Hindlimb muscle (tissue), 1 donor: Measurements from ENCODE around the gene STAMBP. TPM values are rescaled to one million over a fixed set of nuclear protein-coding genes. Genes with fewer than 3 reads are reported as not detected.
"Not testable (repeated sequence)": the region's sequence is repeated elsewhere in the genome, so short reads cannot be mapped to it uniquely, and the experiment has no call there.

Source experiments
- DNase-seq: peaks from one replicate; pipeline ENCODE4 v3.0.0-alpha.2; 2013
- polyA plus RNA-seq: library from polyadenylated mRNA; unstranded; fragments of 120-200 nt; gene quantifications from one replicate; pipeline ENCODE4 v1.2.1, GENCODE V29; 2013; ENCODE audit not compliant: insufficient read length

Gene STAMBP
- polyA plus RNA-seq, 1 donor, result 40.3 TPM

DNA sequence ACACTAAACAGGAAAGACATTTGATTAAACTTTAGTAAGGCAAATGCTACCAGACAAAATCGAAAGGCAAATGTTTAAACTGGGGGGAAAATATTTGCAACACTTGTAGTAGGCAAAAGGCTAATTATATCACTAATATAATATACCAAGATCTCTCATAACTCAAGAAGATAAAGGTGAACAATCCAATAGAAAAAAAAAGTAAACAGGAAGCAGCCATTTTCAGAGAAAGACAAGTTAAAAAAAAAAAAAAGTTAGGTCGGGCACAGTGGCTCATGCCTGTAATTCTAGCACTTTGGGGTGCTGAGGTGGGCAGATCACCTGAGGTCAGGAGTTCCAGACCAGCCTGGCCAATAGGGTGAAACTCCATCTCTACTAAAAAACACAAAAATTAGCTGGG, 59.6 kb downstream of the STAMBP start:
- DNase-seq, result no peak

DNA sequence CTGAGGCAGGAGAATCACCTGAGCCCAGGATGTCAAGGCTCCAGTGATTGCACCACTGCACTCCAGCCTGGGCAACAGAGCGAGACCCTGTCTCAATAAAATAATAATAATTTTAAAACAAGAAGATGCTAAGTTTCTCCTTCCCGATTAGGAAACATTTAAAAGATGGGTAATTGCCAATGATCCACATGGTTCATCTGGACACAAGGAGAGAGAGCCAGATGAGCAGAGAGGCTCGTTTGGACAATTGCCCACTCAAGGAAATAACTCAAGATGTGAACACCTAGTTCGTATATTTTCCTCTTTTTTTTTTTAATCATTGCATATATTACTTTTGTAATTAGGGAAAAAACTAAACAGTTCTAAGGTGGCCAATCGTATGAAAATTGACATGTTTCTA, 60.4 kb downstream of the STAMBP start:
- no peak for DNase-seq

DNA sequence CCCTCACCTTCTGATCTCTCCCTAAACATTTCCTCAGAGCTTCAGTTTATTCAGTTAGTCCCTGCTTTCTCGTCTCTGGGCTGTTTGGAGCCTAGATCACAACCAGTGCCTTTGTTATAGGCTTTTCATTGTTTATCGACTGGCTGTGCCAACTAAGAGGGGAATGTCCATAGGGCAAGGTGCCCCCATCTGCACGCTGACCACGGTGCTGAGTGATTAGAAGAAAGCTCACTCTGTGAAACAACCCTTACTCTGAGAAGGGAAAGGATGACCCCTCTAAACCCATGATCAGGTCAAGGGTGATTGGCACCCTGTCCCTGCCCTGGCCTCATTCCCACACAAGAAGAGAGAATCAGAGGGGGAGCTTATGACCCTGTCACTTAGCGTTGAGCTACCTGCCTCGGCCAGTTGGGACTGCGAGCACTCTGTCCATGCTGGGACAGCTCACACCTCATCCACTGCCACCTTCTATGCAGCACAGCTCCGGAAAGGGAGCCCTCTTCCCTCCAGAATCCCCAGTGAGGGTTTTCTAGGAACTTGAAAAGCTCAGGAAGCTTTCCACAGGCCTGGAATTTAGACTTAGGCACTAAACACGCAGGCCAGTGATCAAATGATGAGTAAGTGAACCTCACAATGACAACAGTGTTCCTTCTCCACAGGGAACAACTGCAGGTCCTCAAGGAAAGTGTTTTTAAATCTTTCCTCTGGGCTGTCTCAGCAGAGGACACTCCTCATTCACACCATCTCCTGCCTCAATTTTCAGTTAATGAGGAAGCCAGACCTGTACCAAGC, 61.7 kb downstream of the STAMBP start:
- DNase-seq, result no peak

DNA sequence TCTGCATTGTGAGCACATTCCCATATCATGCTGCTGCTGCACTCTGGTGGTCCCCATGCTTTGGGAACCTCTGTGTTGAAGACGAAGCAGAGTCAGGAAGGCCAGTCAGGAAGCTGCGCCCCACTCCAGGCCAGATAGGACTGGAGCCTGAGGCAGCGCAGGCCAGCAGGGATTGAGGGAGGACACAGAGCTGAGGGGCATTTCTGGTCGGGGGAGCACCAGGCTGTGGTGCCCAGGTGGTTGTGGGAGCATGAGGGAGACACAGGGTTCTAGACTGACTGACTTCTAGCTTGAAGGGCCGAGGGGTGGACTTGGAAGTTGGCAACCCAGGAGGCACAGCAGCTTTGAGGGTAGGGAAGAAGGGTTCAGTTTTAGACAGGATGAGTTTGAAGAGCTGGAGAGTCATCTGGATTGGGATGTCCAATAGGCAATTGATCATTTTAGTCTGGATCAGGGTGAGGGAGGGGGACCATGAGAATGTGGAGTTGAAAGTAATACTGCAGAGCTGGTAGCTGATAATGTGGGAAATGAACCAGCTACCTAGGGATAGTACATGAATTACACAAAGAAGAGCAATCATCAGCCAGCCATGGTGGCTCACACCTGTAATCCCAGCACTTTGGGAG, 62.6 kb downstream of the STAMBP start:
- DNase-seq, result no peak

DNA sequence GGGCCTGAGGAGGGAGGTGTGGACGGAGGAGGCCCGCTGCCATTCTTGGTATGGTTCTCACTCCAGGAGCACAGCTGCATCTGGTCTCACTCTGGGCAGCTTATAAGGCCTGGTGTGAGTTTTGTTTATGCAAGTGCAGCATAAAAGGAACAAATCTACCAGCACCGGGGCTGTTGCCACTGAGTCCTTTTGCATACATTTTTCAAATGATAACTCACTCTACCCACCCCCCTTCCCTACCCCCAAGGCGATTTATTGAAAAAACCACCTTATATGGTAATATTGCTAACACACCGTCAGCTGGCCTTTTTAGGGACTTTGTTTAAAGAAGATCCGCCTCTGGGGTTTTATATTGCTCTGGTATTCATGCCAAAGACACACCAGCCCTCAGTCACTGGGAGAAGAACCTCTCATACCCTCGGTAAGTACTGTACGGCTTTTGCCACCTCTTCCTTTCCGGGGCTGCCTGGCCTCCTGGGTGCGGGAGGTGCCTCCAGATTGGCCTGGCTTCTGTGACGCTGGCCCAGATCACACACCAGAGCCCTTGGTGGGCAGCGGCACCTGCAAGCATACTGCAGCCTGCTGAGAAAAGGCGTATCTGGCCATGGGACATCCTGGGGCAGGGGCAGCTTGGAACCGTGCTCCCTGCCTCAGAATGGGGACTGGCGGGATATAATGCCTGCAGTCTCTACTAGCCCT, 64.0 kb downstream of the STAMBP start, which contains the start of gene ACTG2:
TSS of gene ACTG2 (plus strand) at position 378 of the 699 bp plus-strand sequence. CDS start 8,304 bp downstream, outside the sequence.
- no peak for DNase-seq

DNA sequence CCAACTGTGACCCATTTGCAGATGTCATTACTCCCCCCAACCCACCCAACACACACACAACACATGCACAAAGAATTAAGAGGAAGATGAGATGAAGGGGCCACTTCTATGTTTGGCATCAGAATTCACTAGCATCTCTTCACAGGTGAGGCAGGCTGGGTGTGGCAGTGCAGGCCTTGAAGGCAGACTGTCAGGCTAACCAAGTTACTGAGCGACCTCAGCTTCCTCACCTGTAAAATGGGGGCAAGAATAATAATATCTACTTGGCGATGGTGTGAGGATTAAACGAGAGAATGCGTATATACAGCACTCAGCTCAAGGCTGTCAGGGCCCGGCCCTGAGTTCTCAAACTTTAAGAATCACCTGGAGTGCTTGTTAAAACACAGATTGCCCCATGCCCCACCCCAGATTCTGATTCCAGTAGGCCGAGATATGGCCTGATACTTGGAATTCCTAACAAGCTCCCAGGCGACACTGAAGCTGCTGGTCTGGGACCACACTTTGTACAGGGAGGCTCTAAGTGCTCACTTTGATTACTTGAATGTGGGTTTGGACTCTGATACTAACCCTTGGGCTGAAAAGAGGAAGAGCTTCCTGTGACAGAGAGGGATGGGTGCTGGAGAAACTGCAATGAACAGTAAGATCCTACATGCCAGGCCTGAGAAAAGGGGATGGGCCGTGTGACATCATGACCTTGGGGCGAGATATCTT, 65.2 kb downstream of the STAMBP start:
- no peak for DNase-seq

DNA sequence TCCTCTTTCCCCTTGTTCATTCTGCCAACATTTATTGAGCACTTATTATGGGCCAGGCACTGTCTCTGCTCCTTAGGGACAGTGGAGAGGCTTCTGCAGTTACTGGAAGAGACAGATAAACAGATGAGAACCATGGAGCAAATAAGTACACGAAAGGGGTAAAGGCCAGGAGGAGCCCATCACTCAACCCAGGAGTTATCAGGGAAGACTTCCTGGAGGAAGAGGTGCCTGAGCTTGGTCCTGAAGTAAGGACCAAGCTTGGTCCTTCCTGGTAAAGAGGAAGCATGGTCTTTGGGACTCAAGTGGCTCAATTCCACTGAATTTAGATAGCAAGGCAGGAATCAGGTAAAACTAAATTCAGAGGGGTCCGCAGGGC, 65.7 kb downstream of the STAMBP start:
- no peak for DNase-seq

DNA sequence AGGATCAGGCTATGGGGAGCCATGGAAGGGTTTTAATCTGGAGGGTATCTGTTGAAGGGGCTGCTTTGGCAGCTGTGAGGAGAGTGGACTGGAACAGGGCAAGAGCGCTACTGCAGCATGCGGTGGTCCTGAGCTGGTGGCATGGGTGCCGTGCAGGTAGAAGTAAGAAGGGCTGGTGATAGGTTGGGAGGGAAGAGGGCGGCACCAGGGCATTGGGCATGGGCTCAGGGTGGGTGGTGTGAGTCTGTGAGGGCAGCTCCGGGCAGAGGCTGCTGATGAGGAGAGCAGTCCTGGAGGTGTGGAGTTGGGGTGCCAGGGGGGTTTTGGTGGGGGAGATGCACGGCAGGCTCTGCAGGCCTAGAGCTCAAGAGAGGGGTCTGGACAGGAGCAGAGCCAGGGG, 66.1 kb downstream of the STAMBP start:
- DNase-seq, result no peak

DNA sequence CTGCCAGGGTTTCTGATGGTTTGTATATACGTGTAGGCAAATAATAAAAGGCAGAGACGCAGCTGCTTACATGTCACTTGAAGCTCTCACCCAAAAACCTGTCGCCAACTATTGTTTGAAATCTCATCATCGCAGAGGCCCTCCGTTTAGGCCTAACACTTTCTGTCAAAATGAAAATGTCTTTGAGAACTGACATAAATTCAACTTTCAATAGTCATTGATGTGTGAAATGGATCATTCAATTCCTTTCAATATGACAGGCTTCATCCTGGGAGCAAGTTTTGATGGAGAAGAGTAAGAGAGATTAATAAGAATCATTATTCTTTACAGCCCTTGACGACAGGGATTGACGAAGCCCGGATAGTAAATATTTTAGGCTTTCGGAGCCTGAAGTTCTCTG, 66.7 kb downstream of the STAMBP start:
- no peak for DNase-seq

DNA sequence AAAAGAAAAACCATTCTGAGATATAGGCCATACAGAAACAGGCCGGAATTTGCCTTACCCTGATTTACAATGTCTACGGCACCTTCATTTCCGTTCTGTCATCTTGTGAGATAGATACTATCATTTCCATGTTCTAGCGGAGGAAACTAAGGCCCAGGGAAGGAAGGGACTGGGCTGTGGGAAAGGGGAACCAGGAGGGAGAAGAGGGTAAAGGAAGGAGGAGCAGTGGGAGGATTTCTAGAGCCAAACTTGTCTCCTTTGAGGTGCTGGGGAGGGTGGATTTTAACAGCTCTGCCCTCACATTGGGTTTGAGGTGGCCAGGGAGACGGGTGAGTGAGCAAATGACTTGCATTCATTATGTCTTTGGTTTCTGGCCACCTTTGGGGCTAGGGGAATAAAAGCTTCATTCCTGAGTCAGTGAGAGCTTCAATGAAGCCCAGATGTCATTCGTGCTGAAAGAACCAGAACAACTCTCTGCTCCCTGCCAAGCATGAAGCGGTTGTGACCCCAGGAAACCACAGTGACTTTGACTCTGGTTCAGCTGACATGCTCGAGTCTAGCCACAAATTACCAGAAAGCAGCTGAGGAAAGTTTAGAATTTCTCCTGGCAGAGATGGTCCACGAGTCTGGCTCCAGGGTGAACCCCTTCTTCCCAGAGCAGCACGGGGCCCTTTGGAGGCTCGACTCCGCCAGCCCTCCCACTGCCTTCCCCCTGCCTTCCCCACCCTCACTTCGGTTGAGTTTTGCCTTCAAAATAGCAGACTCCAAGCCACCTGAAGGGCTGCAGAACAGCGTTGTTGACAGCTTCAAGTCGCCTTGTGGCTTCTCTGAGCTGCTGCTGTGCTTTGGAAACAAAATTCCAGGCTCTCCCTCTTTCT, 67.8 kb downstream of the STAMBP start:
- no peak for DNase-seq

DNA sequence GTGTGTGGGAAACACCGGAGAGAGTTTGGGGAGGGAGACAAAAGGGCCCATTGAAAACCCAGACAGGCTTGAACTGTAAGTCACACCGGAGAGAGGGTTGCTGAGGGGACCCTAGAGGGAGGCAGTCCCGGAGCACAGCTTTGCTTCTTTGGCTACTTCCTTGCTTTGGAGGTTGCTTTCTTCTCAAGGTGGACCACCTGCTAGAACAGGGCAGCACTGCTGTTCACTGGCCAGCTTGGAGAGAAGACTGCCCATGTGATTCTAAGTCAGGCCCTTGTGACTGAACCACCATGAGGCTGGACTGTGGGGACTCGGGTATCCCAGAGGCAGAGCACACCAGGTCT, 68.5 kb downstream of the STAMBP start:
- no peak for DNase-seq

DNA sequence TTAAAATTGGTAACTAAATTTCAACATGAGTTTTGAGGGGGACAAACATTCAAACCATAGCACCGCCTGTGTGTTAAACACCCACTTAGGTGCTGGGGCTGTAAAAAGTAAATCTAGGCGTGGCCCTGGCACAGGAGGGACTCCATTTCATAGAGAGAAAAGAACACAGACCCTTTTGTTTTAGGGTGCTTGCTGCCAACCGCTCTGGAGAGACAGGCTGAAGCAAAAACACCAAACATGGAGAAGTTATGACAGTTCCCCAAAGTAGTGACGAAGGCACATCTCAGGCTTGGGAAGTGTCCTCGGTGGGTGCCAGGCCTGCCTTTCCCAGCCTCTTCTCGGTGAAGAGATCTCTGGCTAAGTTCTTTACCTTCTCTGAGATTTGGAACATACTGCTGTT, 69.2 kb downstream of the STAMBP start:
- DNase-seq, result no peak

DNA sequence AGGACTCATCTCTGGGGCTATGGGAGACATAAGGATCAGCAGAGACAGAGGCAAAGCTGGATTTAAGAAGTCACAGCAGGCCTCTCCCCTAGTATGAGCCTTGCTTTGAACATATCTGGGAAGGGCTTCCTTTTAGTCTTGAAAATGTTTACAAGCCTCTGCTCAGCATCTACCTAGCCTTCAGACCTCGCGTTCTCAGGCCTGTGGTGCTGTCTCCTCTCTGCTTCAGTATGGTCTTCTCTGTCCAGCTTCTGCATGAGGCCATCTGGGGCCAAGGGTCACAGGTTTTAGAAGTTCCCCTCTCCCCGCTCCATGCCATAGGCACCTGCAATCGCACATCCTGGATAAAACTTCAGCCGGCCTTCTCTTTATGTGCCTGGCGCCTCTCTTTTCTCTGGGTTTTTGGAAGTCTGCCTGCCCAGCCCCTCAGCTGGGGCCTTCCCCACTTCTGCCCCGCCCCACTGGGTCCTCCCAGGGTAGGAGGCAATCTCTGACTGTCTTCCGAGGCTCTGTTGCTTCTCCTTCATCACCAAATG, 71.1 kb downstream of the STAMBP start:
- DNase-seq, result no peak

DNA sequence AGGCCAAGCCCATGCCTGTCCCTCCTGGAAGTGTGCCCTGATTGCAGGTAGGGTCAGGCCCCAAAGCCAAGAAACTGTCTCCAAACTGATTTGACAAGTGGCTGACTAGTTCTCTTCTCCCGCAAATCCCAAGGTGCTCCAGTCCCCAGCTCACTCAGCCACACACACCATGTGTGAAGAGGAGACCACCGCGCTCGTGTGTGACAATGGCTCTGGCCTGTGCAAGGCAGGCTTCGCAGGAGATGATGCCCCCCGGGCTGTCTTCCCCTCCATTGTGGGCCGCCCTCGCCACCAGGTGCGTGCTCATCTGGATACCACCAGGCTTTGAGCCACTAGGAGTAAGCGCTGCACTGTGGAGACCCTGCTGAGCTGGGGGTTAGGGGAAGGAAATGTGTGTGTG, 72.4 kb downstream of the STAMBP start:
- no peak for DNase-seq

DNA sequence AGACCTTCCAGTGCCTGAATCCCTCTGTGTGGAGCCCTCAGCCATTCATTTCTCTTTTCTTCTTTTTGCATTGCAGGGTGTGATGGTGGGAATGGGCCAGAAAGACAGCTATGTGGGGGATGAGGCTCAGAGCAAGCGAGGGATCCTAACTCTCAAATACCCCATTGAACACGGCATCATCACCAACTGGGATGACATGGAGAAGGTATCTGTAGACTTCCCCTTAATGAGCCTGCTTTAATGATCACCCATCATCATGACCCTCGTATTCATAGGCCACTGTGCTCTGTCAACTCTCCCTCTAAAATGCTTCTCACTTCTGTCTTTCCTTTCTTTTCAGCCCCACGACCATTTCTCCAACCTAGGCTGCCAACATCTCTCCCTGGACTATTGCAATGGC, 73.5 kb downstream of the STAMBP start:
- no peak for DNase-seq

DNA sequence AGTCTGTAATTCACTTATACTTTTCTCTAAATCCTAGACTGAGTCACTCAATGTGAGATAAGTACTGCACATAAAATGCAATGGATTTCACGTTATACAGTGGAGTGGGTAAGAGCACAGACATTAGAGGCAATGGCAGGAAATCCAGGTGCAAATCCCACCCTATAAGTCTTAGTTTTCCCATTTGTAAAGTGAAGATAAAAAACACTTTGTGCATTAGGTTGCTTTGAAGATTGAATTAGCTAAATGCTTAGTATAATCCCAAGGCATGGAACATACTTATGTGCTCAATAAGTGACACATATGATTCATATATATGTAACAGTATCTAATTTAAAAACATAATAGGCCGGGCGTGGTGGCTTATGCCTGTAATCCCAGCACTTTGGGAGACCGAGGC, 74.6 kb downstream of the STAMBP start:
- no peak for DNase-seq

DNA sequence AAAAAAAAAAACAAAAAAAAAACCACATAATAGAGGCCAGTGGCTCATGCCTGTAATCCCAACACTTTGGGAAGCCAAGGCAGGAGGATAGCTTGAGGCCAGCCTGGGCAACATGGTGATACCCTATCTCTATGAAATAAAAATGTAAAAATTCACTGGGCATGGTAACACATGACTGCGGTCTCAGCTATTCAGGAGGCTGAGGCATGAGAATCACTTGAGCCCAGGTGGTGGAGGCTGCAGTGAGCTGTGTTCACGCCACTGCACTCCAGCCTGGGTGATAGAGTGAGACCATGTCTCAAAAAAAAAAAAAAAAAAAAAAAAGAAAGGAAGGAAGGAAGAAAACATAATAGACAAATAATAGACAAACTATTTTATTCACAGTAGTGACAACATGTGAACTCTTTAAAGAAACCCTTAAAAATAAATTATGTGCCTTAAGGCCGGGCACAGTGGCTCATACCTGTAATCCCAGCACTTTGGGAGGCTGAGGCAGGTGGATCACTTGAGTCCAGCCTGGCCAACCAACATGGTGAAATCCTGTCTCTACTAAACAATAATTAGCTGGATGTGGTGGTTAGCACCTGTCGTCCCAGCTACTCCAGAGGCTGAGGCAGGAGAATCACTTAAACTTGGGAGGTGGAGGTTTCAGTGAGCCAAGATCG, 75.3 kb downstream of the STAMBP start:
- not testable (repeated sequence) for DNase-seq

DNA sequence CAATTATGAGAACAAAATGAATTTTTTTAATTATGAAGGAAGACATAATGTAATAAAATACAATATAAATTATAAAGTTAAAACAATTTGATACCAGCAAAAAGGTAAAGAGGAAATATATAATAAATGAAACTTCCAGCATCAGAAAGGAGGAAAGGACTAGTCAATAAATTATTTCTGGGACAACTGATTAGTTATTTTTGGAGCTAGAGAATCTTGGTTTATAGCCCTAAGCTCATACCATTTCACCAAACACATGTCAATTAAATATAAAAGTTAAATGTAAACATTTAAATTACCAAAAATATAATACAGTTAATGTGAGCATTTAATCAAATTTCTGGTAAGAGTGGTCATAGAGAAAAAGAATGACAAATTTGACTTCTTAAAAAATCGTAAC, 76.2 kb downstream of the STAMBP start:
- DNase-seq, result no peak

DNA sequence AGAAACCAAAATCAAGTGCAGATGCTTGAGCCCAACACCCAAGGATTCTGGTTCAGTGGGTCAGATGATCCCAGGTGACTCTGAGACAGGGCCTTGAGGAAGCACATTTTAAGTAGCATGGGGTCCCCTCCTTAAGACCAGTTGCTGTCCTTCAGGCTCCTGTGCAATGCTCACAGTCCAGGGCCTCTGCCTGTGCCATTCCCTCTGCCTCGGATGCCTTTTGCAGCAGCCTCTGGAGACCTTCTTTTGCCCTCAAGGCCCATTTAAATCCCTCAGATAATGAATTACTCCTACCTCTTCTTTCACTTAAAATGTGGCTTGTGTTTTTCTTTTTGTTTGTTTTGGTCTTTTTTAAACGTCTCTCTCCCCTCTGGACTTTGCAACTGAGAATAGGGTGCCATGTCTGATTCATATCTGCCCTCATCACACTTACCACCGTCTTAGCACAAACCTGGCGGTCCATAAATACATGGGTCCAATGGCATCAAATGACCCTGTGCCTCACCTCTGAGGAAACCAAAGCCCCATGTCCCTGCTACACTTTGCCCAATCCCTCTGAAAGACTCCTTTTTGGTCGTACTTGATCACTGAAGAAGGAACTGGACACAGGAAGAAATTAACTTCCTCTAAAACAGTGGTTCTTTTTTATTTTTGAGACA, 78.2 kb downstream of the STAMBP start:
- DNase-seq, result no peak

DNA sequence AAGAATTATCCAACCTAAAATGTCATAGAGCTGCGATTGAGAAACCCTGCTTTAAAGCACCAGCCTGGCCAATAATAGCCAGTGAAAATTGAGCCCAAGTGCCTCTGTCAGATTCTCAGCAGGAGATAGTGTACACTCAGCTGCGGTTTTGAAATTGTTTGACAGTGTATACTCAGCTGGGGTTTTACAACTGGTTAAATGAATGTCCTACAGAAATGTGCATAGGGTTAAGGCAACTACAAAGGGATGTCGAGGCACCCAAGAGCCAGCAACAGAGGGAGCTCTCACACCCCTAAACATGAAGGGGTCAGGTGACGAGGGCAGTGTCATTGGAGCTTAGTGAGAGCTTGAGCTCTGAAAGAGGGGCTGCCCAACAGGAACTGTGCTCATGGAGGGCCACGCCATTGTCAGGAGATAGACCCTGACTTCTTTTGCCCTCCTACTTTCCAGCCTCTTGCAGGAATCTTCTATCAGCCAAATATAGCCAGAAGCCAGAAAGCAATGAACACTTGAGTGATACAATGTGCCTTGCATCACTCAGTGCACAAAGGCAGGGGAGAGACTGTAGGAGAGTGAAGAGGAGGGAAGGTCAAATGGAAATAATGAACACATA, 79.2 kb downstream of the STAMBP start:
- no peak for DNase-seq
